IMR-90 (cell line): ENCODE data around the gene TSC1. TPM values are rescaled to one million over a fixed set of nuclear protein-coding genes. Genes with fewer than 3 reads are reported as not detected.

Experiments used
- ATAC-seq: fragments of 200-7000 bp; cut with Tn5 transposase; 2 replicates; pipeline ENCODE4 v1.9.1; 2020; ENCODE audit warnings: low read depth, mild to moderate bottlenecking, moderate library complexity
- BruUV-seq: library from RNA; stranded (reverse); fragments of 400-500 nt; replicated peaks from 2 replicates; lab custom pipeline; 2021; lab: Mats Ljungman, UMichigan
- CTCF ChIA-PET: fragments of 300-600 bp; formaldehyde crosslinking; extraction: SDS; loops from one replicate; lab custom pipeline; 2021; ENCODE audit warnings: antibody characterized with exemption; lab: Yijun Ruan, JAX
- POLR2A ChIA-PET: fragments of 300-600 bp; sonication (Branson Sonifier 250); formaldehyde crosslinking; loops from one replicate; lab custom pipeline; 2022; ENCODE audit warnings: antibody characterized with exemption; ENCODE audit not compliant: unreplicated experiment; lab: Charles Lee
- DNase-seq: peaks from one replicate; pipeline ENCODE4 v3.0.0; 2013
- H2AFZ ChIP-seq: replicated peaks from 2 replicates; pipeline ENCODE3; 2013; ENCODE audit warnings: low read length, mild to moderate bottlenecking; ENCODE audit not compliant: poor library complexity
- H2AK5ac ChIP-seq: 2 replicates; pipeline ENCODE4 v1.6.1; 2013; ENCODE audit warnings: low read depth, low read length, inconsistent platforms
- H2AK9ac ChIP-seq: replicated peaks from 2 replicates; pipeline ENCODE3; 2013; ENCODE audit warnings: mild to moderate bottlenecking, low read depth, low read length, moderate library complexity; ENCODE audit not compliant: poor library complexity
- H2BK120ac ChIP-seq: 2 replicates; pipeline ENCODE4 v1.6.1; 2013; ENCODE audit warnings: low read depth, low read length, inconsistent platforms
- H2BK15ac ChIP-seq: 3 replicates; pipeline ENCODE4 v1.6.1; 2013; ENCODE audit warnings: low read depth, low read length, inconsistent platforms
- H2BK20ac ChIP-seq: 2 replicates; pipeline ENCODE4 v1.6.1; 2013; ENCODE audit warnings: low read depth, mild to moderate bottlenecking, inconsistent platforms, low read length, moderate library complexity
- H2BK5ac ChIP-seq: 2 replicates; pipeline ENCODE4 v1.6.1; 2013; ENCODE audit warnings: mild to moderate bottlenecking, low read depth, low read length, inconsistent platforms; ENCODE audit not compliant: poor library complexity, severe bottlenecking
- H3K14ac ChIP-seq: replicated peaks from 2 replicates; pipeline ENCODE4 v1.6.1; 2013; ENCODE audit warnings: low read depth, low read length, inconsistent platforms
- H3K18ac ChIP-seq: 2 replicates; pipeline ENCODE4 v1.6.1; 2013; ENCODE audit warnings: low read depth, low read length, control low read depth
- H3K23ac ChIP-seq: 2 replicates; pipeline ENCODE4 v1.6.1; 2013; ENCODE audit warnings: low read depth, low read length, inconsistent platforms
- H3K27ac ChIP-seq: 2 replicates; pipeline ENCODE4 v1.5.1; 2013; ENCODE audit warnings: mild to moderate bottlenecking, control low read depth, low read length; ENCODE audit not compliant: insufficient read depth
- H3K27me3 ChIP-seq: 2 replicates; pipeline ENCODE4 v1.6.1; 2013; ENCODE audit warnings: low read length; ENCODE audit not compliant: control insufficient read depth, insufficient read depth
- H3K36me3 ChIP-seq: 2 replicates; pipeline ENCODE4 v1.6.1; 2013; ENCODE audit warnings: low read length, mixed read lengths; ENCODE audit not compliant: control insufficient read depth, insufficient read depth
- H3K4ac ChIP-seq: 2 replicates; pipeline ENCODE4 v1.6.1; 2013; ENCODE audit warnings: low read depth, low read length, inconsistent platforms
- H3K4me1 ChIP-seq: 2 replicates; pipeline ENCODE4 v1.6.1; 2013; ENCODE audit warnings: low read length, mixed read lengths; ENCODE audit not compliant: control insufficient read depth, insufficient read depth
- H3K4me2 ChIP-seq: 2 replicates; pipeline ENCODE4 v1.6.1; 2013; ENCODE audit warnings: low read depth, mild to moderate bottlenecking, control low read depth, low read length, moderate library complexity
- H3K4me3 ChIP-seq: 2 replicates; pipeline ENCODE4 v1.5.1; 2013; ENCODE audit warnings: low read depth, mild to moderate bottlenecking, control low read depth, low read length, moderate library complexity; ENCODE audit not compliant: insufficient read depth
- H3K56ac ChIP-seq: 2 replicates; pipeline ENCODE4 v1.6.1; 2013; ENCODE audit warnings: low read length, inconsistent platforms; ENCODE audit not compliant: insufficient read depth; ENCODE audit errors: extremely low read depth
- H3K79me1 ChIP-seq, 2 experiments: 2 replicates each; pipeline ENCODE4 v1.6.1; 2013; ENCODE audit warnings: low read length in 2 of 2, inconsistent platforms in 1 of 2, low read depth in 1 of 2
- H3K9ac ChIP-seq: 2 replicates; pipeline ENCODE4 v1.6.1; 2013; ENCODE audit warnings: low read depth, low read length, control low read depth
- H3K9me1 ChIP-seq: 2 replicates; pipeline ENCODE4 v1.6.1; 2013; ENCODE audit warnings: low read length, inconsistent platforms; ENCODE audit not compliant: insufficient read depth
- H3K9me3 ChIP-seq: 2 replicates; pipeline ENCODE4 v1.6.1; 2013; ENCODE audit warnings: low read length; ENCODE audit not compliant: control insufficient read depth, insufficient read depth
- H4K20me1 ChIP-seq: 2 replicates; pipeline ENCODE4 v1.6.1; 2013; ENCODE audit warnings: low read length, inconsistent platforms; ENCODE audit not compliant: insufficient read depth
- H4K5ac ChIP-seq: 2 replicates; pipeline ENCODE4 v1.6.1; 2013; ENCODE audit warnings: mild to moderate bottlenecking, low read depth, low read length, control low read depth
- H4K8ac ChIP-seq, 2 experiments: 2 replicates each; pipeline ENCODE4 v1.6.1; 2013; ENCODE audit warnings: low read depth in 2 of 2, low read length in 2 of 2, control low read depth in 1 of 2, inconsistent platforms in 1 of 2
- H4K91ac ChIP-seq: 2 replicates; pipeline ENCODE4 v1.6.1; 2013; ENCODE audit warnings: low read depth, low read length, inconsistent platforms; ENCODE audit not compliant: insufficient read depth
- MAFK ChIP-seq: IDR thresholded peaks from 2 replicates; pipeline ENCODE4 v1.6.1; 2012; ENCODE audit warnings: low read depth, low read length, improper control_type of control experiment
- MAZ ChIP-seq: IDR thresholded peaks from 2 replicates; pipeline ENCODE4 v1.6.1; 2012; ENCODE audit warnings: low read depth, mild to moderate bottlenecking, low read length, improper control_type of control experiment, moderate library complexity, borderline replicate concordance
- WGBS, 2 experiments: methylation state at CpG; one replicate each; pipeline versions ENCODE4 v1.1.5 to v1.1.7; 2013; ENCODE audit warnings: missing lambda C conversion rate in 2 of 2; ENCODE audit not compliant: insufficient read length in 1 of 2; ENCODE audit errors: extremely low coverage in 2 of 2; 5-methylcytosine and 5-hydroxymethylcytosine counted together
- dilution Hi-C: fragments of 300-500 bp; cut with HindIII; formaldehyde crosslinking; loops from one replicate; pipeline ENCODE4 v1.14.3; 2018; ENCODE audit warnings: low sequenced_read_pairs; ENCODE audit not compliant: unreplicated experiment
- in situ Hi-C: fragments of 300-500 bp; cut with MboI; formaldehyde crosslinking; loops from 3 replicates; pipeline ENCODE4 v1.14.3; 2019; ENCODE audit warnings: low sequenced_read_pairs, inconsistent platforms, mixed read lengths
- intact Hi-C: fragments of 100-400 bp; cut with micrococcal nuclease; formaldehyde crosslinking; loops from 2 replicates; pipeline ENCODE4 v1.10.0; 2022
- polyA plus RNA-seq, 3 experiments: library from polyadenylated mRNA; depleted of rRNA; stranded (reverse); fragments of >200 nt; gene quantifications; 2 replicates each; pipeline ENCODE4 v1.2.3, GENCODE V29; 2012; ENCODE audit warnings: low replicate concordance in 1 of 3
- total RNA-seq: library from RNA; depleted of rRNA; stranded (reverse); fragments of >200 nt; gene quantifications from 2 replicates; pipeline ENCODE4 v1.2.3, GENCODE V29; 2012

The TSC1 gene
- total and polyA plus RNA-seq, 2 of the 4 experiments (the other 2 are of a cell fraction) = 25.7 to 56.3 TPM

DNA sequence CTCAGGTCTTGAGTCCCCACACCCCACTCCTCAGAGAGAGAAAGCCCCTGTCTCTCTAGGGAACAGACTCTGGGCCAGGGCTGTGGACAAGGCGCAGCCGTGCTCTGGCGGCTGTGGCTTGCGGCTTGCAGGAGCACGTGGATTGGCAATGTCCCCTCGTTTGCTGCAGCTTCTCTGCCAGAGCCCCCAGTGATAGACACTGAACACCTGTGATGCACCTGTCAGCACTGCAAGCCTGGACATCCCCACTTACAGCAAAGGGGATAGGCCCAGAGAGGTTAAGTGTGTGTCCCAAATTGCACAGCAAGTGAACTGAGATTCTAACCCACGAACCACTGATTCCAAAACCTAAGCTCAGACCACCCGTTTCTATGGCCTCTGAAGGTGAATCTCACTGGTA is 41.1 kb upstream of the TSC1 start:
- Histone ChIP-seq H4K5ac (no peak overlapping the region), H3K9me1 (no peaks in the 10 kb centered on the region), H3K27me3 (peaks cover 67% of the 10 kb centered on the region), H2BK15ac (no peak overlapping the region), H3K79me1 (no peaks in the 10 kb centered on the region), H4K8ac (no peak overlapping the region), H3K4me3 (no peak overlapping the region), H4K20me1 (no peaks in the 10 kb centered on the region), H2BK5ac (no peak overlapping the region), H3K18ac (no peak overlapping the region), H3K36me3 (no peaks in the 10 kb centered on the region), H3K23ac (no peak overlapping the region), H2BK20ac (no peak overlapping the region), H3K27ac (no peak overlapping the region), H3K56ac (no peak overlapping the region), H2AFZ (no peak overlapping the region), H2BK120ac (no peak overlapping the region), H3K14ac (no peak overlapping the region), H3K9me3 (no peaks in the 10 kb centered on the region), H3K4me2 (no peak overlapping the region), H3K9ac (no peak overlapping the region), H2AK5ac (no peak overlapping the region), H3K4me1 (no peaks in the 10 kb centered on the region), H4K91ac (no peak overlapping the region), H2AK9ac (no peak overlapping the region), H3K4ac (no peak overlapping the region)
- DNase-seq (no peak), ATAC-seq (no peak)
- ChIA-PET POLR2A (no interaction called here), CTCF (no interaction called here)
- intact Hi-C loops (no loop called here), in situ Hi-C loops (no loop called here), dilution Hi-C loops (no loop called here)
- BruUV-seq = no TSS peak
- no peak for TF ChIP-seq MAZ
- no peak for TF ChIP-seq MAFK
- WGBS, 2 experiments = 82% methylated on average over 5 of the region's 8 CpGs; no CpG with 5 or more reads in 1 of the 2 experiments
